Measurements from ENCODE around the gene JMJD1C.

JMJD1C gene

DNA sequence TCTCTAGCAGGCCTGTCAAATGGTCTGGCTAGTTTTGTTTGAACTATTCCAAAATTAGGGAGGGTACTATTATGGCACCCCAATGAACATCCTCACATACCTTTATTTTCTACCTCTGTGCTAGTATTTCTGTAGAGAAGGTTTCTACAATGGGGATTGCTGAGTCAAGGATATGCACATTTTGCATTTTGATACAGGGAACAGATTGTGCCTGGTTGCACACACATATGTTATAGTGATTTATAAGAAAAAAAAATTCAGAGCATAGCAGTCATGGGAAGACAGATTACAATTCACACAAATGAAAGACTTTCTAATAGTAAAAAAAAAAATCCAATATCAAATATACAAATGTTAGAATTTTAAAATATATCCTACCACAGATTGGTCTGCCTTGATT, 346.7 kb downstream of the JMJD1C start:
- no peak for DNase-seq
